Activated CD8-positive, alpha-beta memory T cell treated with anti-CD3 and anti-CD28 coated beads for 48 hours (primary cell): ENCODE data around the gene HIVEP1.

ENCODE experiments used
- DNase-seq, 3 experiments: peaks; one replicate each; pipeline ENCODE4 v3.0.0-alpha.2; 2020; ENCODE audit warnings: low read depth in 2 of 3, low spot score in 2 of 3

HIVEP1 gene

DNA sequence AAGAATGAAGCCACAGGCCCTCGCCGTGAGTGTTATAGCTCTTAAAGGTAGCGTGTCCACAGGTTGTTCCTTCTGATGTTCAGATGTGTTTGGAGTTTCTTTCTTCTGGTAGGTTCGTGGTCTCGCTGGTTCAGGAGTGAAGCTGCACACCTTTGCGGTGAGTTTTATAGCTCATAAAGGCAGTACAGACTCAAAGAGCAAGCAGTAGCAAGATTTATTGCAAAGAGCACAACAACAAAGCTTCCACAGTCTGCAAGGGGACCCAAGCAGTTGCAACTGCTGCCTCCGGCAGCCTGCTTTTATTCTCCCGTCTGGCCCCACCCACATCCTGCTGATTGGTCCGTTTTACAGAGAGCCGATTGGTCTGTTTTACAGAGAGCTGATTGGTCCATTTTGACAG lies 5.2 kb downstream of the HIVEP1 start:
- DNase-seq, result no peak

GRCh38 chr6:12017876-12018401 lies 5.8 kb downstream of the HIVEP1 start:
- no peak for DNase-seq

GRCh38 chr6:12020187-12020791 lies 8.2 kb downstream of the HIVEP1 start:
- DNase-seq, result no peak

GRCh38 chr6:12022481-12022880 lies 10.4 kb downstream of the HIVEP1 start:
- no peak for DNase-seq

GRCh38 chr6:12022953-12023388 lies 10.9 kb downstream of the HIVEP1 start:
- DNase-seq, result no peak

- no peak for DNase-seq
Observed at GRCh38 chr6:12024216-12024615, 12.1 kb downstream of the HIVEP1 start.

DNA sequence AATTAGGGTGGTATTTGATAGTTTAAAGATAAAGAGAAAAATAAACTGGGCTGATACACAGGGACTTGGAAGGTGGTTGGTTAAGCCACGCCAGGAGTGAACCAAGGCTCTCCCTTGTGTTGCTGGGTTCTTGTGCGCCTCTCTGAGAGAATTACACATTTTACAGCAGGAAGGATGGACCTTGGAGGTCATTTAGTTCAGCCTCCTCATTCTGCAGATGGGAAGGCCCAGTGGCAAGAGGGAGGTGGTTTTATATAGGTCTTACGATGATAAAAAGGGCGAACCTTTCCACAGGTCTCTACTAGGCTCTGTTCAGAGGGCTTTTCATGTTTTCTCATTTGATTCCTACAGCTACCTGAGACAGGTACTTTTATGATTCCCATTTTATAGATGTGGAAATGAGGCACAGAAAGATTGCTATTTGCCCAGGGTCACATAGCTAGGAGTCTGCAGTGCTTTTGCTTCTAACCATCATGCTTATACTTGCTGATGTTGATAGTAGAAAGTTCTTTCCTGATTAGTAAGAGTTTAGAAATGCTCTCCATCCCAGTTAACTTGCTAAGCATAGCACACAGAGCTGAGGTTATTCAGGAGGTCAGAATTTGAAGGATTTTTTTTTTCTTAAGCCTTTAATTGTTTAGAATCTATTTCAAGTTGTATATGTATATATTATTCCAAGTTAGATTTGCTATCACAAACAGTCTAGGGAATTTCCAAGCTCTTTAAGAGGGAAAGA lies 12.8 kb downstream of the HIVEP1 start:
- no peak for DNase-seq

GRCh38 chr6:12026120-12026519 lies 14.0 kb downstream of the HIVEP1 start:
- no peak for DNase-seq

GRCh38 chr6:12026833-12027232 lies 14.7 kb downstream of the HIVEP1 start:
- DNase-seq, result no peak

- DNase-seq, result no peak
Observed at GRCh38 chr6:12028213-12028612, 16.1 kb downstream of the HIVEP1 start.

DNA sequence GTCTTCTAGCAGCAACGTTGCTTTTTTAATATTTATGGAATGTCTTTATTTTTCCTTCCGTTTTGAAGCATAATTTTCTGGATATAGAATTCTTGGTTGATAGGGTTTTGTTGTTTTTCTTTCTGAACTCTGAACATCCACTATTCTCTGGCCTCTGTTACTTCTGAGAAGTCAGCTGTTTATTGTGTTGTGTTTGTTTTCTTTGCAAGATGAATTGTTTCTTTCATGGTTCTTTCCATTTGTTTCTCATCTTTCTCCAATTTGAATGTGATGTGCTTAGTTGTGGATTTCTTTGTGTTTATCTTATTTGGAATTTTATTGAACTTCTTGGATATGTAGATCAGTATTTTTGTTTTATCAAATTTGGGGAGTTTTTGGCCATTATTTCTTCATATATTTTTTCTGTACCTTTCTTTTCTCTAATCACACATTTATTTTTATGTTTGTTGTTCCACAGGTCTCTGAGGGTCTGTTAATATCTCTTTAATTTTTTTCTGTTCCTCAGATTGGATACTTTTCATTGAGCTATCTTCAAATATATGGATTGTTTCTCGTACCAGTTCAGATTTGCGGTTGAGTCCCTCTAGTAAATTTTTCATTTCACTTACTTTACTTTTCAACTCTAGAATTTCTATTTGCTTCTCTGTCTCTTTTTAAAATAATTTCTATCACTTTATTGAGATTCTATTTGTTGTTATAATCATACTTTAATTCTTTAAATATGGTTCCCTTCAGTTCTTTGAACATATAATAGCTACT lies 18.0 kb downstream of the HIVEP1 start:
- DNase-seq, result no peak

- DNase-seq, result no peak
Observed at GRCh38 chr6:12030993-12031550, 19.0 kb downstream of the HIVEP1 start.

GRCh38 chr6:12032783-12033573 lies 20.9 kb downstream of the HIVEP1 start:
- no peak for DNase-seq

DNA sequence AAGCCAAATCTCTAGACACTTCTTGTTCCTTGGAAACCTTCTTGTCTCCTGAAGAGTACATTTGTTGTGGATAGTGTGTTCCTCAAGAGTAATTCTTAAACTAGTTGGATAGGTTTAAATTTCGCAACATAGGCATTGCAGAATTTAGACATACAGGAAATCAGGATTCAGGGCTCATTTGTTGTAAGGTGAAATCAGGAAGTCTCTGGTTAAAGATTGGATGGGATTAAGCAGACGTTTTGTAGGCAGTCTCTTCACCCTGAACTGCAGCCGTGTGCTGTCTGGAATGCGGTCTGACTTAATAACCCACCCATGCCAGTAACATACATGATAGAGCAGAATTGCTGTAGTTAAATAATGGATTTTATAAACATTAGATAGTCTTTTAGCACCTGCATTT lies 21.7 kb downstream of the HIVEP1 start:
- DNase-seq, result no peak

DNA sequence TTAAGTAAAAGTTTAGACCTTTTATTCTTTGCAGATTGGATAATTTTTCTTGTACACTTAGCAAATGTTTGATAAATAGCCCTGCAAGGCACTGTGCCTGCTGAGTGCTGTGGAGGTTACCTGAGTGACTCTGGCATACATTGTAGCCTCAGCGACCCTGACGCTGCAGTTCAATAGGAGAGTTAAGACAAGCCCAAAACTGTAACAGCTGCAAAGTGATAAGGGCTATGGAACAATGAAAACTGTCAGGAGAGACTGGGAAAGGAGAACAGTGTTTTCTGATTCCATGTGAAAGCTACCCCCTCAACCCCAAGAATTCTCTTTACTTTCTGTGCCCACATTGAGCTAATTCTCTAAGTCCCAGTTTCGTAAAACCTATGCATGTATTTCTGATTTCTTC lies 22.2 kb downstream of the HIVEP1 start:
- DNase-seq, result no peak

DNA sequence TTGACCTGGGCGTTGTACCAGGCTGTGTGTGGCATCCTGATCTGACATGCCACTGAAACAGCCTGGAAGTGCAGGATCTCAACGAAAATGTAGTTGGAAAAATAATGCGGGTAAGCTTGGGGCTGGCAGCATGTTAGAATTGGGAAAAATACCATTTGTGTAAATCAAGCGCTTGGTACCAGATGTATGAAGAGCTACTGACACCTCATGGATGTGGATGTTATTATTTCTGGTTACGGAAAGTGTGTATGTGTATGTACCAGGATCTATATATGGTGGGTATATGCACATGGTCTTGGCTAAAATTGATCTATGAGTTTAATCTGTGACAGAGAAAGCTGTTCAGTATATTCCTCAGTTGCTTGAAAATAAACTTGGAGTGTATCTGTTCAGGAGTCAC lies 22.7 kb downstream of the HIVEP1 start:
- no peak for DNase-seq

GRCh38 chr6:12036766-12037165 lies 24.7 kb downstream of the HIVEP1 start:
- DNase-seq, result no peak

GRCh38 chr6:12037798-12038197 lies 25.7 kb downstream of the HIVEP1 start:
- DNase-seq, result no peak

- no peak for DNase-seq
Observed at GRCh38 chr6:12039540-12040459, 27.7 kb downstream of the HIVEP1 start.

- DNase-seq, result no peak
Observed at GRCh38 chr6:12047304-12047703, 35.2 kb downstream of the HIVEP1 start.
